Gastroesophageal sphincter (tissue), 3 donors: ENCODE results near the gene RNF175.

ENCODE experiments used
- EP300 ChIP-seq: sonication (generic); formaldehyde crosslinking; IDR thresholded peaks from one replicate; pipeline ENCODE4 v1.6.1; 2017; ENCODE audit warnings: antibody characterized with exemption, mild to moderate bottlenecking
- TF ChIP-seq, protein P1 (sequence below), 4 experiments: fragments of 200-600 bp in 2 of 4; fragments of 450-650 bp in 2 of 4; sonication (generic) in 1 of 4; IDR thresholded peaks; one replicate each; pipeline ENCODE4 v1.5.1; 2017 to 2019; ENCODE audit warnings: antibody characterized with exemption in 4 of 4, mild to moderate bottlenecking in 2 of 4, moderate library complexity in 2 of 4

DNA sequence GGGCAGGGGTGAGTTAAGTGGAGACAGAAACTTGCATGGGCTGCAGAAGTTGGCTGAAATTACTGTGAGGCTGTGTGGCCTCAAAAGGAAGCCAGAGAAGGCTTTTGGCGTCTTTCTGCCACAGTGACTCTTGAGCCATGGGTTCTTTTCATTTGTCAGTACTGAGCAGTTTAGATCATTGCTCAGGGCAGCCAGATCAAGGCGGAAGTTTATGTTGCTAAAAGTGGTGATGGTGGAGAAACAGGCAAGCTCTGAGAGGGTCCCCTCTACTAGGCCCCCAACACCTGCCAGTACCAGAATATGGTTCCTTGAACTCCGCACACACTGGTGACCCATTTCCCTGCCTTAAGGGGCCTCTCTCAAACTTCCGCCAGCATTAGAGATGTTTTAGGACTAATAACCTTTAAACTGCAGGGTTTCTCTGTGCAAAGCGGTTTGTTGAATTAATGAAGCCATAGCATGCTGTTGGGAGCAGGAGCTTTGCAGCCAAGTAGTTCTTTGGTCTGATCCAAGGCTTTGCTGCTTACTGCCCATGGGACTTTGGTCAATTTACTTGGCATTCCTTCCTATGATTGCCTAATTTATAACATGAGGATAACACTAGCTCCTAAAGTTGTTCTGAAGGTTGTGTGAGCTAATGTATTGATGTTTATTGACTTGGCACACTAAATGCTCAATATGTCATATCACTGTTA is 34.5 kb downstream of the RNF175 start:
- TF ChIP-seq, protein P1, sequence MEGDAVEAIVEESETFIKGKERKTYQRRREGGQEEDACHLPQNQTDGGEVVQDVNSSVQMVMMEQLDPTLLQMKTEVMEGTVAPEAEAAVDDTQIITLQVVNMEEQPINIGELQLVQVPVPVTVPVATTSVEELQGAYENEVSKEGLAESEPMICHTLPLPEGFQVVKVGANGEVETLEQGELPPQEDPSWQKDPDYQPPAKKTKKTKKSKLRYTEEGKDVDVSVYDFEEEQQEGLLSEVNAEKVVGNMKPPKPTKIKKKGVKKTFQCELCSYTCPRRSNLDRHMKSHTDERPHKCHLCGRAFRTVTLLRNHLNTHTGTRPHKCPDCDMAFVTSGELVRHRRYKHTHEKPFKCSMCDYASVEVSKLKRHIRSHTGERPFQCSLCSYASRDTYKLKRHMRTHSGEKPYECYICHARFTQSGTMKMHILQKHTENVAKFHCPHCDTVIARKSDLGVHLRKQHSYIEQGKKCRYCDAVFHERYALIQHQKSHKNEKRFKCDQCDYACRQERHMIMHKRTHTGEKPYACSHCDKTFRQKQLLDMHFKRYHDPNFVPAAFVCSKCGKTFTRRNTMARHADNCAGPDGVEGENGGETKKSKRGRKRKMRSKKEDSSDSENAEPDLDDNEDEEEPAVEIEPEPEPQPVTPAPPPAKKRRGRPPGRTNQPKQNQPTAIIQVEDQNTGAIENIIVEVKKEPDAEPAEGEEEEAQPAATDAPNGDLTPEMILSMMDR (IDR thresholded peaks at IDR 0.05), result no peak
- no peak for TF ChIP-seq EP300
